K562 (cell line): ENCODE data around the gene AIF1.

Experiments
- NCOA6 ChIP-seq: fragments of 450-650 bp; IDR thresholded peaks from 2 replicates; pipeline ENCODE4 v1.6.1; 2017; ENCODE audit warnings: mild to moderate bottlenecking
- POLR2A ChIP-seq: fragments of 450-650 bp; conservative IDR thresholded peaks from 2 replicates; pipeline ENCODE4 v1.6.1; 2016
- RBM39 ChIP-seq: fragments of 200-400 bp; formaldehyde crosslinking; optimal IDR thresholded peaks from 2 replicates; pipeline ENCODE3; 2018; ENCODE audit warnings: low read depth, low read length
- SMARCC2 ChIP-seq: fragments of 450-650 bp; IDR thresholded peaks from 2 replicates; pipeline ENCODE4 v1.6.1; 2017; ENCODE audit warnings: antibody characterized with exemption, moderate library complexity, mild to moderate bottlenecking, low read depth
- SOX6 ChIP-seq: fragments of 450-650 bp; IDR thresholded peaks from 2 replicates; pipeline ENCODE4 v1.6.1; 2014; ENCODE audit warnings: mild to moderate bottlenecking
- TCF7L2 ChIP-seq: fragments of 150-350 bp; IDR thresholded peaks from 2 replicates; pipeline ENCODE4 v1.6.1; 2016; ENCODE audit warnings: low read depth, mild to moderate bottlenecking, low read length, moderate library complexity
- XRCC4 ChIP-seq: IDR thresholded peaks from one replicate; pipeline ENCODE4 v1.6.1; 2011; ENCODE audit not compliant: insufficient read depth, insufficient read length; ENCODE audit errors: extremely low read depth
- YY1 ChIP-seq, 3 experiments: IDR thresholded peaks; 2 replicates each; pipeline ENCODE4 v1.6.1; 2011; ENCODE audit warnings: low read length in 2 of 3, mild to moderate bottlenecking in 2 of 3, moderate library complexity in 2 of 3, borderline replicate concordance in 1 of 3, control low read depth in 1 of 3, low read depth in 1 of 3; ENCODE audit not compliant: insufficient read depth in 3 of 3, insufficient replicate concordance in 2 of 3, control insufficient read depth in 1 of 3, insufficient read length in 1 of 3; ENCODE audit errors: extremely low read depth in 1 of 3
- ZNF311 ChIP-seq: fragments of 250-450 bp; sonication (Bioruptor Pico); IDR thresholded peaks from 2 replicates; pipeline ENCODE4 v1.4.0; 2020; ENCODE audit warnings: mild to moderate bottlenecking, moderate library complexity
- TF ChIP-seq, protein P1 (sequence below), 3 experiments: IDR thresholded peaks in 2 of 3; conservative IDR thresholded peaks in 1 of 3; 2 replicates each; pipeline ENCODE4 v1.5.1; 2011 to 2012; ENCODE audit warnings: low read length in 3 of 3, mild to moderate bottlenecking in 3 of 3, control low read depth in 2 of 3, improper control_type of control experiment in 1 of 3, inconsistent platforms in 1 of 3, low read depth in 1 of 3, mixed read lengths in 1 of 3, moderate library complexity in 1 of 3; ENCODE audit not compliant: insufficient read depth in 2 of 3

DNA sequence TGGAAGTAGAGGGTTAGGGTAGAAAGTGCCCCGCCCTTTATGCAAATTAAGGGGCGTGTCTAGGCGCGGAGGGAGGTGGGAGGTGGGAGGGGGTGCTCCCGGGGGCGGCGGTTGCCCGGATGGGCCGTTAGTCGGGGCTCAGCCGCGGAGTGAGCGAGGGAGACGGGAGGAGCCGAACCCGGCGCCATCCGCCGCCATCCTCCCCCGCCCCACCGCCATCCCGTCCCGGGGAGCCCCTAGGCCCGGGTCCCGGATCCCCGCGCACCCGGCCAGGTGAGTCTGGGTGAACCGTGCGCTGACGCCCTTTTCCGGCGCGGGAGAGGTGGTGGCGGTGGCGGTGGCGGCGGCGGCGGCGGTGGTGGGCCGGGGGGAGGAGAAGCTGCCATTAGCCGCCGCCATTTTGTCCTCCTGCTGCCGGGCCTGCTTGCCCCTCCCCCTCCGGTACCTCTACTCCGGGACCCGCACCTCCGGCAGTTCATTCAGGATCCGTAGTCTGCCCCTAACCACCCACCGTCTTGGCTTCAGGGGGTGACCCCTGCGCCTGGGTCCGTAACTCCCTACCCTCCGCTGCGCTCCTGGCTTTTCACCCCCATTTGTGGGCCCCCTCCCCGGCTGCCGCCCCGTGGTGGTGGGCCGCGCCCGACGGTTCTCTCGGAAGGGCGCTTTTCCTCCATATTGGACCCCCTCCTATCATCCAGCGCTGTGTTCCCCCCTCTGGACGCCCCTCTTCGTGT is 5.7 kb downstream of the AIF1 start, which contains the start of gene PRRC2A:
- TF ChIP-seq SOX6 = no peak
- TF ChIP-seq, protein P1, sequence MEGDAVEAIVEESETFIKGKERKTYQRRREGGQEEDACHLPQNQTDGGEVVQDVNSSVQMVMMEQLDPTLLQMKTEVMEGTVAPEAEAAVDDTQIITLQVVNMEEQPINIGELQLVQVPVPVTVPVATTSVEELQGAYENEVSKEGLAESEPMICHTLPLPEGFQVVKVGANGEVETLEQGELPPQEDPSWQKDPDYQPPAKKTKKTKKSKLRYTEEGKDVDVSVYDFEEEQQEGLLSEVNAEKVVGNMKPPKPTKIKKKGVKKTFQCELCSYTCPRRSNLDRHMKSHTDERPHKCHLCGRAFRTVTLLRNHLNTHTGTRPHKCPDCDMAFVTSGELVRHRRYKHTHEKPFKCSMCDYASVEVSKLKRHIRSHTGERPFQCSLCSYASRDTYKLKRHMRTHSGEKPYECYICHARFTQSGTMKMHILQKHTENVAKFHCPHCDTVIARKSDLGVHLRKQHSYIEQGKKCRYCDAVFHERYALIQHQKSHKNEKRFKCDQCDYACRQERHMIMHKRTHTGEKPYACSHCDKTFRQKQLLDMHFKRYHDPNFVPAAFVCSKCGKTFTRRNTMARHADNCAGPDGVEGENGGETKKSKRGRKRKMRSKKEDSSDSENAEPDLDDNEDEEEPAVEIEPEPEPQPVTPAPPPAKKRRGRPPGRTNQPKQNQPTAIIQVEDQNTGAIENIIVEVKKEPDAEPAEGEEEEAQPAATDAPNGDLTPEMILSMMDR (IDR thresholded peaks at IDR 0.05 in 2 of 3, conservative IDR thresholded peaks at IDR 0.05 in 1 of 3; ENCODE audit: insufficient read depth in 2 of 3, low read depth in 1 of 3, low read length in 3 of 3) = no peak
- no peak for TF ChIP-seq ZNF311 (CRISPR knock-in tag)
- TF ChIP-seq YY1 (IDR thresholded peaks at IDR 0.05; ENCODE audit: borderline replicate concordance in 1 of 3, control insufficient read depth in 1 of 3, extremely low read depth in 1 of 3, insufficient read depth in 3 of 3, insufficient read length in 1 of 3, insufficient replicate concordance in 2 of 3, low read depth in 1 of 3, low read length in 2 of 3) = peak; percentile 92 to 96 (median 92)
- no peak for TF ChIP-seq TCF7L2
- peak; percentile 36 for TF ChIP-seq RBM39
- TF ChIP-seq SMARCC2 = no peak
- peak; percentile 83 for TF ChIP-seq POLR2A
- no peak for TF ChIP-seq XRCC4
- TF ChIP-seq NCOA6 = no peak; the same call in 1 of the 2 replicates
